Cardiac muscle cell (in vitro differentiated cells and primary cell): ENCODE measurements around the gene ZRANB3. TPM values are rescaled to one million over a fixed set of nuclear protein-coding genes. Genes with fewer than 3 reads are reported as not detected.
"Not testable (repeated sequence)": the region's sequence is repeated elsewhere in the genome, so short reads cannot be mapped to it uniquely, and the experiment has no call there.

Experiments
- DNase-seq, 2 donors: peaks; one replicate each; pipeline versions ENCODE4 v3.0.0 to v3.0.0-alpha.2; 2010 to 2017; ENCODE audit warnings: low read depth in 1 of 2, low spot score in 1 of 2
- H3K27ac ChIP-seq: fragments of 200-600 bp; sonication (generic); 2 replicates; pipeline ENCODE4 v1.5.1; 2016
- H3K27me3 ChIP-seq: fragments of 200-600 bp; sonication (generic); 2 replicates; pipeline ENCODE4 v1.6.0; 2016; ENCODE audit warnings: control low read depth
- H3K36me3 ChIP-seq: fragments of 200-600 bp; sonication (generic); 2 replicates; pipeline ENCODE4 v1.5.1; 2016; ENCODE audit warnings: control low read depth
- H3K4me1 ChIP-seq: fragments of 200-600 bp; sonication (generic); 2 replicates; pipeline ENCODE4 v1.8.1; 2017; ENCODE audit warnings: low read depth, mild to moderate bottlenecking, mixed run types
- H3K4me3 ChIP-seq: fragments of 200-600 bp; sonication (generic); 2 replicates; pipeline ENCODE4 v1.5.1; 2016; ENCODE audit warnings: mild to moderate bottlenecking
- H3K9me3 ChIP-seq: fragments of 200-600 bp; sonication (generic); 2 replicates; pipeline ENCODE4 v1.5.1; 2017; ENCODE audit warnings: low read depth, mild to moderate bottlenecking, control low read depth
- polyA plus RNA-seq: library from polyadenylated mRNA; unstranded; fragments of >200 nt; fragmentation: Nextera tagmentation; extraction: Ambion mirVana; gene quantifications from 2 replicates; pipeline ENCODE4 v1.2.1, GENCODE V29; 2016
- total RNA-seq: library from RNA; depleted of rRNA; stranded (reverse); fragments of >200 nt; gene quantifications from 2 replicates; pipeline ENCODE4 v1.2.3, GENCODE V29; 2016
- TF ChIP-seq, protein P1 (sequence below): IDR thresholded peaks from 2 replicates; pipeline ENCODE4 v1.5.1; 2012; ENCODE audit warnings: low read depth, mild to moderate bottlenecking, low read length

Gene ZRANB3
- total and polyA plus RNA-seq, 2 experiments from 2014 or later = 3.9 to 8.8 TPM

DNA sequence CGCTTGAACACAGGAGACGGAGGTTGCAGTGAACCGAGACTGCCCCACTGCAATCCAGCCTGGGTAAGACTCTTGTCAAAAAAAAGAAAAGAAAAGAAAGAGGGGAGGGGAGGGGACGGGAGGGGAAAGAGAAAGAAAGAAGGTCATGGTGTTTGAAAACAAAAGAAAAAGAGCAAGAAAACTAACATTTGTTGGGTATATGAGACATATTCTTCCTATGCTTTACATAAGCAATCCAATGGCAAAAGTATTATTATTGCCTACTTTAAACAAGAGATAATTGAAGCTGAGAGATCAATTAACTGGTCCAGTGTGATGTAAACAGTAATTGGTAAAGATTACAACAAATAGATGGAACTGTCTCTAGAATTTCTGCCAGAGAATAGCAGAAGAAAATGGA is 157.3 kb downstream of the ZRANB3 start:
- Histone ChIP-seq H3K27ac (no peak overlapping the region), H3K4me3 (no peak overlapping the region), H3K36me3 (no peaks in the 10 kb centered on the region), H3K9me3 (no peaks in the 10 kb centered on the region), H3K27me3 (no peaks in the 10 kb centered on the region), H3K4me1 (no peaks in the 10 kb centered on the region)
- TF ChIP-seq, protein P1, sequence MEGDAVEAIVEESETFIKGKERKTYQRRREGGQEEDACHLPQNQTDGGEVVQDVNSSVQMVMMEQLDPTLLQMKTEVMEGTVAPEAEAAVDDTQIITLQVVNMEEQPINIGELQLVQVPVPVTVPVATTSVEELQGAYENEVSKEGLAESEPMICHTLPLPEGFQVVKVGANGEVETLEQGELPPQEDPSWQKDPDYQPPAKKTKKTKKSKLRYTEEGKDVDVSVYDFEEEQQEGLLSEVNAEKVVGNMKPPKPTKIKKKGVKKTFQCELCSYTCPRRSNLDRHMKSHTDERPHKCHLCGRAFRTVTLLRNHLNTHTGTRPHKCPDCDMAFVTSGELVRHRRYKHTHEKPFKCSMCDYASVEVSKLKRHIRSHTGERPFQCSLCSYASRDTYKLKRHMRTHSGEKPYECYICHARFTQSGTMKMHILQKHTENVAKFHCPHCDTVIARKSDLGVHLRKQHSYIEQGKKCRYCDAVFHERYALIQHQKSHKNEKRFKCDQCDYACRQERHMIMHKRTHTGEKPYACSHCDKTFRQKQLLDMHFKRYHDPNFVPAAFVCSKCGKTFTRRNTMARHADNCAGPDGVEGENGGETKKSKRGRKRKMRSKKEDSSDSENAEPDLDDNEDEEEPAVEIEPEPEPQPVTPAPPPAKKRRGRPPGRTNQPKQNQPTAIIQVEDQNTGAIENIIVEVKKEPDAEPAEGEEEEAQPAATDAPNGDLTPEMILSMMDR = no peak
- DNase-seq = no peak

DNA sequence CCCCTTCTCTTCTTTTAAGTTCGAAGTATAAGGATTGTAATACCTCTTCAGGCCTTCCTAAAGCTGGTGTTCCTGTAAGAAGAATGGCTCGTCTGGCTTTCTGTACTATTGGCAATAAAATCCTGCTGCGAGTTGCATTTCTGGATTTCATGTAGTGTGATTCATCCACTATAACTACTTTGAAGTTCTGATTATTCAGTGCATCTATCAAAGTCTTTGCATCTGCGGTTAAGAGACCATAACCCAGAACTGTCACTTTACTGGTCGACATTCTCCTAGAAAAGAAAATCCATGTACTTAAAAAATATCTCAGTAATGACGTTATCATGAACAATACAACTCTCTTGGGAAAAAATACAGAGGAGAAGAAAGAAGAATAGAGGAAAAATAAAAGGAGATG is 181.1 kb downstream of the ZRANB3 start:
- TF ChIP-seq, protein P1 = no peak
- Histone ChIP-seq H3K27me3 (no peaks in the 10 kb centered on the region), H3K27ac (no peak overlapping the region), H3K9me3 (no peaks in the 10 kb centered on the region), H3K36me3 (no peaks in the 10 kb centered on the region), H3K4me3 (no peak overlapping the region), H3K4me1 (no peaks in the 10 kb centered on the region)
- no peak for DNase-seq

DNA sequence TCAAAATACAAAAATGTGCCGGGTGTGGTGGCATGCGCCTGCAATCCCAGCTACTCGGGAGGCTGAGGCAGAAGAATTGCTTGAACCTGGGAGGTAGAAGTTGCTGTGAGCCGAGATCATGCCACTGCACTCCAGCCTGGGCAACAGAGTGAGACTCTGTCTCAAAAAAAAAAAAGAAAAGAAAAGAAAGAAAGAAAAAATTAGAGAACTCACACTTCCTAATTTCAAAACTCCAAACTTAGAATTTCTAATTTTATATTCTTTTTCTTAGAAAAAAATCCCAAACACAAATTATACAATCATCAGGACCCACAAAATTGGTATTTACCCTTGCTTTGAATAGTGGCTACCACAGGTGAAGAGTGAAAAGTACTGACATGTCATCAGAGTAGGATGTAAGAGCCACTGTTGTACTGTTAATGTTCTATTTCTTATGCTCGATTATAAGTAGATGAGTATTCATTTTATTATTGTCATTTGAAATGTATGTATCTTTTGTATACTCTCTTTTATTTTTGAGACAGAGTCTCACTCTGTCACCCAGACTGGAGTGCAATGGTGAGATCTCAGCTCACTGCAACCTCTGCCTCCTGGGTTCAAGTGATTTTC is 182.8 kb downstream of the ZRANB3 start:
- DNase-seq, H3K36me3 ChIP-seq, H3K27ac ChIP-seq, H3K4me1 ChIP-seq, H3K9me3 ChIP-seq, H3K4me3 ChIP-seq, H3K27me3 ChIP-seq: not testable (repeated sequence)

GRCh38 chr2:135337071-135337470 is 193.9 kb downstream of the ZRANB3 start:
- Histone ChIP-seq H3K27ac (no peak overlapping the region), H3K4me3 (no peak overlapping the region), H3K4me1 (no peaks in the 10 kb centered on the region), H3K9me3 (no peaks in the 10 kb centered on the region), H3K27me3 (no peaks in the 10 kb centered on the region), H3K36me3 (no peaks in the 10 kb centered on the region)
- DNase-seq = peak in 1 of 2 donors; percentile 21
- TF ChIP-seq, protein P1 = no peak

GRCh38 chr2:135335256-135335655 is 195.8 kb downstream of the ZRANB3 start:
- no peak overlapping the region for H3K27ac ChIP-seq
- TF ChIP-seq, protein P1 = no peak
- no peaks in the 10 kb centered on the region for H3K36me3 ChIP-seq
- DNase-seq = no peak
- no peak overlapping the region for H3K4me3 ChIP-seq
- H3K4me1 ChIP-seq = no peaks in the 10 kb centered on the region
- H3K27me3 ChIP-seq = no peaks in the 10 kb centered on the region
- no peaks in the 10 kb centered on the region for H3K9me3 ChIP-seq

DNA sequence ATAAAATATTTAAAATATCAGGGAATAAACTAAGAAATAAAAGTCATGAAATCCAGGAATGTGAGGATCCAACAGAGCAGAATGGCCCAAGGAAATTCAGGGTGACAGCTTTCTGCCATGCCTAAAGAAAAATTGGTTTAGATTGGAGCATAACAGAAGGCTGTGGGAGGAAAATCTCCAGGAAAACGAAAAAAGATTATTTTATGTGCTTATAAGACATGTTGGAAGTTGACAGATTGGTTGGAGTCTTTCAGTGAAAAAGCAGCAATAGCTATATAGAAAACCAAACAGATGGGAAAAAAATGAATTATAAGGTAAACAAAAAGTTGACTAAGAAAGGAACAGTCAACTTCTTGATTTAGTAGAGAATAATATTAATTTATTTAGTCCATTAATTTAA is 203.9 kb downstream of the ZRANB3 start:
- Histone ChIP-seq H3K27ac (no peak overlapping the region), H3K9me3 (no peaks in the 10 kb centered on the region), H3K4me1 (no peaks in the 10 kb centered on the region), H3K4me3 (no peak overlapping the region), H3K27me3 (no peaks in the 10 kb centered on the region), H3K36me3 (no peaks in the 10 kb centered on the region)
- no peak for DNase-seq
- TF ChIP-seq, protein P1 = no peak
